ENCODE data around the gene TDRD15. TPM values are rescaled to one million over a fixed set of nuclear protein-coding genes. Genes with fewer than 3 reads are reported as not detected.
"Not testable (repeated sequence)": the region's sequence is repeated elsewhere in the genome, so short reads cannot be mapped to it uniquely, and the experiment has no call there.

TDRD15 gene
- total RNA-seq, 1 donor from 2014 or later = not detected

DNA sequence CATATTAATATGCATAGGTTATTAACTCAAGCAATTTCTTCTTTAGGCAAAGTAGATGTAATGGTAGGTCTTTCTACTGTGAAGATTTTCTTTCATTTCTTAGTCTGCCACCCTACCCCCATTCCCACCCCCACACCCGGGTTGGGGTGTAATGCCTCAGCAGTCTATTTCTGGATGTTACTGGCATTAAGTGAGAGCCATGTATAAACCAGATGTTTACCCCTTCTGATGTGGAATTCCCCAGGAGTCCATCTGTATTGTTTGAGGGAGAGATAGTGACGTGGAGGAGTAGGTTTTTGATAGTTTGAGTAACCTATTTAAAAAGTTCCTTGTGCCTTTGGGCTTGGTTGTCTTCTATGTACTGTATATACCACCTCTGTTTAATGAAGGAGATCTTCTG lies 11.8 kb downstream of the TDRD15 start:
- Histone ChIP-seq H3K9me3 (ENCODE audit: control insufficient read depth in 3 of 3, low read length in 3 of 3) (no peaks in the 10 kb centered on the region), H3K4me3 (ENCODE audit: low read length in 3 of 3) (no peak overlapping the region), H3K27me3 (ENCODE audit: control insufficient read depth in 3 of 3, insufficient read depth in 3 of 3, low read length in 3 of 3) (no peaks in the 10 kb centered on the region), H3K36me3 (ENCODE audit: control insufficient read depth in 3 of 3, insufficient read depth in 3 of 3, low read length in 3 of 3) (no peaks in the 10 kb centered on the region), H3K4me1 (ENCODE audit: control insufficient read depth in 3 of 3, insufficient read depth in 3 of 3, low read length in 3 of 3) (no peaks in the 10 kb centered on the region), H3K27ac (ENCODE audit: low read depth, low read length) (no peak overlapping the region), H3K9ac (ENCODE audit: low read depth in 1 of 3, low read length in 3 of 3) (no peak overlapping the region)

DNA sequence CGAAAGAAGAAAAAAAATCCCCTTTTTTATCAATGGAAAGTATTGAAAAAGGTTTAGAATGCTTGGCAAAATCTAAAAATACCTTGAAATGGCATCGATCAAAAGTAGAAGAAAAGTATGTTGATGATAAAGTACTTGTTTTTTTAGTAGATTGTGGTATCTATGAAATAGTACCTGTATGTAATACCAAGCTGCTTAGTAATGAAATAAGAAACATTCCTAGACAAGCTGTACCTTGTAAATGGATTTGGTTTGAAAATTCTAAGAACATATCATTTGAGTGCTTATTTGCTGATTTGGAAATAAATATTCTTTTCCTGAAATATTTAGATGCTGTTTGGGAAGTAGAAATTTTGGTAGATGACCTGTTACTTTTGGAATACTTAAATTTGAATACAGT lies 18.4 kb downstream of the TDRD15 start:
- no peaks in the 10 kb centered on the region for H3K9me3 ChIP-seq (ENCODE audit: control insufficient read depth in 3 of 3, low read length in 3 of 3)

DNA sequence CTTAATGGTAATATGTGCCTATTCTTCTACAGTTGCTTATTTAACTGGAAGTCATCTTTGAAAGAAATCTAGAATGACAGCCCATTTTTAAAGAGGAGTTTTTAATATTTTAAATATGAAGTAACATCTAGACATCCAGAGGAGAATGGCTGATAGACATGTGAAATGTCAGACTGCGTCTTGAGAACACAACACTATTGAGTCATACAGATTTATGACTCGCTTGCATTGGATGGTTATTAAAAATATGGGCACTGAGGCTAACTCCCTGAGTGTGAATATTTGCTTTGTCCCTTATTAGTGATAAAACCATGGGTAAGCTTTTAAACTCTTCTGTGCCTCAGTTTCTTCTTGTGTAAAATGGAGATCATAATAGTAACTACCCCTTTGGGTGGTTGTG lies 22.9 kb downstream of the TDRD15 start:
- no peaks in the 10 kb centered on the region for H3K36me3 ChIP-seq (ENCODE audit: control insufficient read depth in 3 of 3, insufficient read depth in 3 of 3, low read length in 3 of 3)
- no peak overlapping the region for H3K27ac ChIP-seq (ENCODE audit: low read depth, low read length)
- no peak overlapping the region for H3K4me3 ChIP-seq (ENCODE audit: low read length in 3 of 3)
- H3K9ac ChIP-seq (ENCODE audit: low read depth in 1 of 3, low read length in 3 of 3) = no peak overlapping the region
- peaks cover 0 to 2% (median 0%) of the 10 kb centered on the region in 3 donors for H3K27me3 ChIP-seq (ENCODE audit: control insufficient read depth in 3 of 3, insufficient read depth in 3 of 3, low read length in 3 of 3)
- no peaks in the 10 kb centered on the region for H3K4me1 ChIP-seq (ENCODE audit: control insufficient read depth in 3 of 3, insufficient read depth in 3 of 3, low read length in 3 of 3)
- H3K9me3 ChIP-seq (ENCODE audit: control insufficient read depth in 3 of 3, low read length in 3 of 3) = no peaks in the 10 kb centered on the region

More for the DNA sequence above, 18.4 kb downstream of the TDRD15 start:
- peaks cover 0 to 2% (median 0%) of the 10 kb centered on the region in 3 donors for H3K27me3 ChIP-seq (ENCODE audit: control insufficient read depth in 3 of 3, insufficient read depth in 3 of 3, low read length in 3 of 3)
- no peaks in the 10 kb centered on the region for H3K36me3 ChIP-seq (ENCODE audit: control insufficient read depth in 3 of 3, insufficient read depth in 3 of 3, low read length in 3 of 3)
- H3K9ac ChIP-seq (ENCODE audit: low read depth in 1 of 3, low read length in 3 of 3) = no peak overlapping the region
- H3K4me3 ChIP-seq (ENCODE audit: low read length in 3 of 3) = no peak overlapping the region
- no peak overlapping the region for H3K27ac ChIP-seq (ENCODE audit: low read depth, low read length)
- no peaks in the 10 kb centered on the region for H3K4me1 ChIP-seq (ENCODE audit: control insufficient read depth in 3 of 3, insufficient read depth in 3 of 3, low read length in 3 of 3)

DNA sequence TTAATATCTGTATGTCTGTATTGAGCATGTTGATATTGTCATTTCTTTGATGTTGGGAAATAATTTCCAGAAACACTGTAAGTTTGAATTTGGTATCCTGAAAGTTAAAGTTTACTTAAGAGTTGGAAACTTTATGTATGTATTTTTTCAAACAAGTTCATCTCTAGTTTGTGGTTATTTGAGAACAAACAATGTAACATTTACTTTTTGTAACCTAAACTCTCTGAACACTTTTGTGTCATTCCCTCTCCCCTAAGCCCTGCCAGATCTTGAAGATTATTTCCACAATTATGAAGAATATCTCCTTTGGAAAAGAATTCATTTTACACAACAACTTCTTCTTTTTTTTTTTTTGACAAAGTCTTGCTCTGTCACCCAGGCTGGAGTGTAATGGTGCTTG lies 24.9 kb downstream of the TDRD15 start:
- no peaks in the 10 kb centered on the region for H3K9me3 ChIP-seq (ENCODE audit: control insufficient read depth in 3 of 3, low read length in 3 of 3)
- H3K36me3 ChIP-seq (ENCODE audit: control insufficient read depth in 3 of 3, insufficient read depth in 3 of 3, low read length in 3 of 3) = no peaks in the 10 kb centered on the region
- H3K4me3 ChIP-seq (ENCODE audit: low read length in 3 of 3) = no peak overlapping the region
- peaks cover 0 to 2% (median 0%) of the 10 kb centered on the region in 3 donors for H3K27me3 ChIP-seq (ENCODE audit: control insufficient read depth in 3 of 3, insufficient read depth in 3 of 3, low read length in 3 of 3)
- H3K27ac ChIP-seq (ENCODE audit: low read depth, low read length) = no peak overlapping the region
- no peaks in the 10 kb centered on the region for H3K4me1 ChIP-seq (ENCODE audit: control insufficient read depth in 3 of 3, insufficient read depth in 3 of 3, low read length in 3 of 3)
- no peak overlapping the region for H3K9ac ChIP-seq (ENCODE audit: low read depth in 1 of 3, low read length in 3 of 3)

DNA sequence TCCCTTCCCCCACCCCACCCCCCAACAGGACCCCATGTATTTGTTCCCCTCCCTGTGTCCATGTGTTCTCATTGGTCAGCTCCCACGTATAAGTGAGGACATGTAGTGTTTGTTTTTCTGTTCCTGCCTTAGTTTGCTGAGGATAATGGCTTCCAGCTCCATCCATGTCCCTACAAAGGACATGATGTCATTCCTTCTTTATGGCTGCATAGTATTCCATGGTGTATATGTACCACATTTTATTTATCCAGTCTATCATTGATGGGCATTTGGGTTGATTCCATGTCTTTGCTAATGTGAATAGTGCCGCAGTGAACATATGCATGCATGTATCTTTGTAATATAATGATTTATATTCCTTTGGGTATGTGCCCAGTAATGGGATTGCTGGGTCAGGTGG lies 27.5 kb downstream of the TDRD15 start:
- H3K36me3 ChIP-seq (ENCODE audit: control insufficient read depth in 3 of 3, insufficient read depth in 3 of 3, low read length in 3 of 3); H3K27ac ChIP-seq (ENCODE audit: low read depth, low read length); H3K9ac ChIP-seq (ENCODE audit: low read depth in 1 of 3, low read length in 3 of 3); H3K9me3 ChIP-seq (ENCODE audit: control insufficient read depth in 3 of 3, low read length in 3 of 3); H3K4me3 ChIP-seq (ENCODE audit: low read length in 3 of 3); H3K27me3 ChIP-seq (ENCODE audit: control insufficient read depth in 3 of 3, insufficient read depth in 3 of 3, low read length in 3 of 3); H3K4me1 ChIP-seq (ENCODE audit: control insufficient read depth in 3 of 3, insufficient read depth in 3 of 3, low read length in 3 of 3): not testable (repeated sequence)

DNA sequence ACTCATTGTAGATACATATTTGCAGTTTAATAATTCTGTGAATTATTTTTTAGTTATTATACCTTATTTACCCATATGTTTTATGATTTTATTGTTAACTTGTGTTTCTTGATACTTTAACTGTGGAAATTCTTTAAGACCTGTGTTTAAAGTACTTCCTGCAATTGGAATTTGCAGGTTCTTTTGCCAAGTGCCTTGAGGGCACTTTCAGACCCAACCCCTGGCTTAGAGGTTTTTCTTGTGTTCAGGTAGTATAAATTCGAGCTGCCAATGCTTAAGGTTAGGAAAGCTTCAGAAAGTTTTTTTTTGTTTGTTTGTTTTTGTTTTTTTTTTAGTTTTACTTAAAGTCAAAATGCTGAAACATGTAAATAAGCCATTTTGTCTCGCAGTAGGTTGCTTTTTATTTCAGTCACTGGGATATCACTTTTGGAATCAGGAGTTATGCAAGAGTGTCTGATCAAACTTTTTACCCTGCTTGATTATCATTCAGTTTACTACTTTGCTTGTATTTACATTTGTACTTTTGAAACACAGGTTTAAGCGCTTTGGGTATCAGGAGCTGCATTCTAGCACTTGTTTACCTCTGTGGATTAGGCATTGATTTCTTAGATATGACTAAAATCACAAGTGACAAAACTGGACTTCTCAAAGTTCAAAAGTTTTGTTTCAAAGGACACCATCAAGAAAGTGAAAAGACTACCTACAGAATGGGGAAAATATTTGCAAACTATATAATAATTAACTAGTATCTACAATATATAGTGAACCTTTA lies 31.8 kb downstream of the TDRD15 start:
- no peaks in the 10 kb centered on the region for H3K9me3 ChIP-seq (ENCODE audit: control insufficient read depth in 3 of 3, low read length in 3 of 3)

DNA sequence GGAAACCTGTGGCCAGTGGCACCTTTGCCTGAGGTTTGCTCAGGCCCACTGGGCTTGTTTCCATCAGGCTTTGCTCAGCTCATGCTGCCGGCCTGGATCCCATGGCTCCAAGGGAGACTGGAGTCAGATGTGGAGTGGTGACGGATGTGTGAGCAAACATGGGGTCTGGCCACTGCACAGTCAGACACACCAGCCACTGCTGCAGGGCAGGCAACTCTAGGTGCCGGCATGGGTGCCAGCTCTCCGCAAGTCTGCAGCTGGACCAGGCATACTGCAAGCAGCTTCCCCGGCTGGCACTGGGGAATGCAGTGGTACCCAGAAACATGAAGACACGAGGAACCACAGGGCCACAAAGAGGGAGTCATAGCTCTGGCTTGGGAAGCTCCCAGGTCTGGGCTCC lies 37.4 kb downstream of the TDRD15 start:
- H3K9ac ChIP-seq (ENCODE audit: low read depth in 1 of 3, low read length in 3 of 3) = no peak overlapping the region
- H3K4me3 ChIP-seq (ENCODE audit: low read length in 3 of 3) = no peak overlapping the region
- no peaks in the 10 kb centered on the region for H3K4me1 ChIP-seq (ENCODE audit: control insufficient read depth in 3 of 3, insufficient read depth in 3 of 3, low read length in 3 of 3)
- no peaks in the 10 kb centered on the region for H3K9me3 ChIP-seq (ENCODE audit: control insufficient read depth in 3 of 3, low read length in 3 of 3)
- no peak overlapping the region for H3K27ac ChIP-seq (ENCODE audit: low read depth, low read length)
- H3K36me3 ChIP-seq (ENCODE audit: control insufficient read depth in 3 of 3, insufficient read depth in 3 of 3, low read length in 3 of 3) = no peaks in the 10 kb centered on the region
- H3K27me3 ChIP-seq (ENCODE audit: control insufficient read depth in 3 of 3, insufficient read depth in 3 of 3, low read length in 3 of 3) = no peaks in the 10 kb centered on the region

More for the DNA sequence above, 31.8 kb downstream of the TDRD15 start:
- Histone ChIP-seq H3K9ac (ENCODE audit: low read depth in 1 of 3, low read length in 3 of 3) (no peak overlapping the region), H3K27me3 (ENCODE audit: control insufficient read depth in 3 of 3, insufficient read depth in 3 of 3, low read length in 3 of 3) (no peaks in the 10 kb centered on the region), H3K4me1 (ENCODE audit: control insufficient read depth in 3 of 3, insufficient read depth in 3 of 3, low read length in 3 of 3) (no peaks in the 10 kb centered on the region), H3K27ac (ENCODE audit: low read depth, low read length) (no peak overlapping the region), H3K4me3 (ENCODE audit: low read length in 3 of 3) (no peak overlapping the region), H3K36me3 (ENCODE audit: control insufficient read depth in 3 of 3, insufficient read depth in 3 of 3, low read length in 3 of 3) (no peaks in the 10 kb centered on the region)

DNA sequence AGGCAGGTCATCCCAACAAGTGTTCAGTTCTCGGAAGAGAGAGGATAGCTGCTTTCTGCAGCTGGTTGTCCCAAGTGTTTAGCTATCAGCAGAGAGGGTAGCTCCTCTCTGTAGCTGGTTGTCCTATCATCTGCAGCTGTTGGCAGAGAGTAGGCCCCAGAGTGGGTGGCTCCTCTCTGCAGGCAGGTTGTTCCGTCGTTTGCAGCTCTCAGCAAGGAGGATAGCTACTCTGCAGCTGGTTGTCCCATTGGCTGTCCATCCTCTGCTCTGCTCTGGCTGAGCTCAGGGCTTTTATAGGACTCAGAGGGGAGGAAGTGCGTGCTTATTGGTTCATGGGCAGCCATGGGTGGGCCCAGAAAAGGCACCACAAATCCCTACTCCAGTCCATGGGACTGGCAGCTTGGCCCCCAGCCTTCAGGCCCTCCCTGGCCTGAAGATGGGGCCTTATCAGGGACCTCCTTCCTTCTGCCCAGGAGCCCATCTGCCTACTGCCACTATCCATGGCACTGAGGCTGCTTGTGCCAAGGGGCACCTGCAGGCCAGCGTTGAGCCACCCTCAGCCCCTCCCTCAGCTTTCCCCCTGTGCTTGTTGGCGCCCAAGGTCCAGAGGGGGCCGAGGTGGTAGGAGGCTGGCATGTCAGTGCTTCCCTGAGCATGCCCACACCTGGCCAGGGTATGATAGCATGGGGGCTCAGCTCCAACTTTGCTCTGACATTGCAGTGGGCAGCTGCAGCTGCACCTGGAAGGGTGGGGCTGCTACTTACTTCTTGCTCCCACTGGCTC lies 38.3 kb downstream of the TDRD15 start:
- Histone ChIP-seq H3K9me3 (ENCODE audit: control insufficient read depth in 3 of 3, low read length in 3 of 3) (no peaks in the 10 kb centered on the region), H3K4me3 (ENCODE audit: low read length in 3 of 3) (no peak overlapping the region), H3K36me3 (ENCODE audit: control insufficient read depth in 3 of 3, insufficient read depth in 3 of 3, low read length in 3 of 3) (no peaks in the 10 kb centered on the region), H3K27me3 (ENCODE audit: control insufficient read depth in 3 of 3, insufficient read depth in 3 of 3, low read length in 3 of 3) (no peaks in the 10 kb centered on the region), H3K27ac (ENCODE audit: low read depth, low read length) (no peak overlapping the region), H3K9ac (ENCODE audit: low read depth in 1 of 3, low read length in 3 of 3) (no peak overlapping the region), H3K4me1 (ENCODE audit: control insufficient read depth in 3 of 3, insufficient read depth in 3 of 3, low read length in 3 of 3) (no peaks in the 10 kb centered on the region)

DNA sequence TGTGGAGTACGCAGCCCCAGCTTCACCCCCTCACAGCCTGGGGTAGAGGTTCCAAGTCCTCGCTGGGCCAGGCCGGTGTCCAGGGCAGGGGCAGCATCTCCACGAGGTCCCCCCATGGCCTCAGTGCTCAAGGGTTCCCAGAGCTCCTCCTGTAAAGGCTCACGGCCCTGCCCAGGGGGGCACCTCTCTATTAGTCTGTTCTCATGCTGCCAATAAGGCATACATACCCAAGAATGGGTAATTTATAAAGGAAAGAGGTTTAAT lies 38.8 kb downstream of the TDRD15 start:
- H3K27ac ChIP-seq (ENCODE audit: low read depth, low read length) = no peak overlapping the region
- no peaks in the 10 kb centered on the region for H3K36me3 ChIP-seq (ENCODE audit: control insufficient read depth in 3 of 3, insufficient read depth in 3 of 3, low read length in 3 of 3)
- no peak overlapping the region for H3K9ac ChIP-seq (ENCODE audit: low read depth in 1 of 3, low read length in 3 of 3)
- no peaks in the 10 kb centered on the region for H3K9me3 ChIP-seq (ENCODE audit: control insufficient read depth in 3 of 3, low read length in 3 of 3)
- no peaks in the 10 kb centered on the region for H3K27me3 ChIP-seq (ENCODE audit: control insufficient read depth in 3 of 3, insufficient read depth in 3 of 3, low read length in 3 of 3)
- no peak overlapping the region for H3K4me3 ChIP-seq (ENCODE audit: low read length in 3 of 3)
- H3K4me1 ChIP-seq (ENCODE audit: control insufficient read depth in 3 of 3, insufficient read depth in 3 of 3, low read length in 3 of 3) = no peaks in the 10 kb centered on the region

DNA sequence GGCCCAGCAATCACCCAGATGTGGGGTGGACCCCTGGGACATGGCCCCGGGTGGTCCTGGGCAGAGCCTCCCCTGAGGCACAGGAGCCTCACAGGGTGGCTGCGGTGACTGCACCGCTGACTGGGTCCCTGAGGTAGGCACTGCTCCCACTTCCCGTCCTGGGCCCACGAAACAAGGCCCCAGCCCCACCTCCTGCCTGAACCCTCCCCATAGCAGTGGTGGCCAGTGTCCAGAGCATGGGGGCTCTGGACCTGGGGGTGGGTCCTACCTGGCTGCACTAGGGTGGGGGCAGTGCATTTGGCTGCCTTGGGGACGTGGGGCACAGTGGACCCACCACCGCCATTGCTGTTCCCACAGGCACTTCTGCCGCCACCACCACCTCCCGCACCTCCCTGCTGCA lies 39.4 kb downstream of the TDRD15 start:
- H3K9ac ChIP-seq (ENCODE audit: low read depth in 1 of 3, low read length in 3 of 3) = no peak overlapping the region
- no peaks in the 10 kb centered on the region for H3K27me3 ChIP-seq (ENCODE audit: control insufficient read depth in 3 of 3, insufficient read depth in 3 of 3, low read length in 3 of 3)
- H3K27ac ChIP-seq (ENCODE audit: low read depth, low read length) = no peak overlapping the region
- no peaks in the 10 kb centered on the region for H3K36me3 ChIP-seq (ENCODE audit: control insufficient read depth in 3 of 3, insufficient read depth in 3 of 3, low read length in 3 of 3)
- no peaks in the 10 kb centered on the region for H3K9me3 ChIP-seq (ENCODE audit: control insufficient read depth in 3 of 3, low read length in 3 of 3)
- no peak overlapping the region for H3K4me3 ChIP-seq (ENCODE audit: low read length in 3 of 3)
- no peaks in the 10 kb centered on the region for H3K4me1 ChIP-seq (ENCODE audit: control insufficient read depth in 3 of 3, insufficient read depth in 3 of 3, low read length in 3 of 3)

Measured in skeletal muscle tissue (tissue), 4 donors.